ENCODE results near the gene PLEK.

DNA sequence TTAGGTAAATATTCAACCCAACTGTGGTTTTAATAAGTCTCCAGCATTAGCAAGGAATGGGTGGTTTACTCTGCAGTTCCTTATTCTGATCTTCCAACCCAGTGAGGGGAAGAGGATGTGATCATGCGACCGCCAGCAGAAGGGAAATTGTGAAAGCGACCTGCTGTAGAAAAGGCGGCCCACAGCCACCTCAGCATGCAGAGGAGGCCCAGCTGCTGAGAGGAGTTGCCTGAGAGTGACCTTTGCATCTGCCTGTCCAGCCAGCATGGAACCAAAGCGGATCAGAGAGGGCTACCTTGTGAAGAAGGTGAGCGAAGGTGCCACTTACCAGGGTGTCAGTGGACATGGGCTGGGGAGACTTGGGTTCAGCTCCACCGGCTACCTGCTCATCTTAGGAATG lies at the start of gene PLEK:
- TF ChIP-seq TCF12 (IDR thresholded peaks at IDR 0.05) (no peak), NFIC (IDR thresholded peaks at IDR 0.05; ENCODE audit: borderline replicate concordance) (no peak), EZH2phosphoT487 (IDR thresholded peaks at IDR 0.05; ENCODE audit: borderline replicate concordance, low read depth) (no peak)

Measured in SK-N-SH (cell line).